LNCaP clone FGC (cell line): ENCODE results near the gene UQCC5.

ENCODE experiments used
- DNase-seq: peaks from one replicate; pipeline ENCODE4 v3.0.0-alpha.2; 2011; ENCODE audit warnings: low read depth
- H3K4me3 ChIP-seq: 2 replicates; pipeline ENCODE4 v1.5.1; 2011; ENCODE audit warnings: mild to moderate bottlenecking, low read depth, low read length, control low read depth
- TF ChIP-seq, protein P1 (sequence below): IDR thresholded peaks from 2 replicates; pipeline ENCODE4 v1.5.1; 2012; ENCODE audit warnings: mild to moderate bottlenecking; ENCODE audit not compliant: control insufficient read depth, insufficient read depth; ENCODE audit errors: extremely low read depth

Gene UQCC5

DNA sequence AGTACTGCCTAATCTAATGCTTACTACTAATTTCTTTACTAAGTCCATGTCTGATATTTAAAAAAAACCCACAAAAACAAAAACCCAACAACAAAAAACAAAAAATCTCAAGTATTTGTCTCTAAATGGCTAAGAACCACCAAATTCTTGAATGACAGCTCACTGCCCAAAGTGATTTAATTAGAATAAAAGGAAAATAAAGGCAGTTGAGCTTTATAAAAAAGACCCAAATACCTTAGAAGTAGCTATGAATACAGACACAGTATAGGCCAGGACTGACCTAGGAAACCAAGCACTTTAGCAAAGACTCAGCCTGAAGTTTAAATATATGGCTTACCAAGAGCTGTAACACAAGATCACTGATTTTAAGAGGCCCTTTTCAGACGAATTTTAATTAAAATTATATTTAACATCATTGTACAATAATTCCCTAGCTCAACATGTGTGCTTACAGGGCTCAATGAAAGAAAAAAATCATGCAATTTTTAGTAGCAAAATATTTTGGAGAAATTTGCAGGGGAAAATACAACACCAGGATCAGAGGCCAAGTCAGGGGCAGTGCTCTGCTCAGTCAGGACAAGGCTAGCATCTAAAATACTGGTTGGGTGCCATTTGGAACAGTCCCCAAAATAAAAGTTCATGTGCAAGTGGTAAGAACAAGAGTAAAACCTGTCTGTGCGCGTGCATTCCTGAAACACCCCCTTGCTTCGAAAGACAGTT lies 24.8 kb downstream of the UQCC5 start:
- no peak overlapping the region for H3K4me3 ChIP-seq
- TF ChIP-seq, protein P1, sequence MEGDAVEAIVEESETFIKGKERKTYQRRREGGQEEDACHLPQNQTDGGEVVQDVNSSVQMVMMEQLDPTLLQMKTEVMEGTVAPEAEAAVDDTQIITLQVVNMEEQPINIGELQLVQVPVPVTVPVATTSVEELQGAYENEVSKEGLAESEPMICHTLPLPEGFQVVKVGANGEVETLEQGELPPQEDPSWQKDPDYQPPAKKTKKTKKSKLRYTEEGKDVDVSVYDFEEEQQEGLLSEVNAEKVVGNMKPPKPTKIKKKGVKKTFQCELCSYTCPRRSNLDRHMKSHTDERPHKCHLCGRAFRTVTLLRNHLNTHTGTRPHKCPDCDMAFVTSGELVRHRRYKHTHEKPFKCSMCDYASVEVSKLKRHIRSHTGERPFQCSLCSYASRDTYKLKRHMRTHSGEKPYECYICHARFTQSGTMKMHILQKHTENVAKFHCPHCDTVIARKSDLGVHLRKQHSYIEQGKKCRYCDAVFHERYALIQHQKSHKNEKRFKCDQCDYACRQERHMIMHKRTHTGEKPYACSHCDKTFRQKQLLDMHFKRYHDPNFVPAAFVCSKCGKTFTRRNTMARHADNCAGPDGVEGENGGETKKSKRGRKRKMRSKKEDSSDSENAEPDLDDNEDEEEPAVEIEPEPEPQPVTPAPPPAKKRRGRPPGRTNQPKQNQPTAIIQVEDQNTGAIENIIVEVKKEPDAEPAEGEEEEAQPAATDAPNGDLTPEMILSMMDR, result no peak
- no peak for DNase-seq

DNA sequence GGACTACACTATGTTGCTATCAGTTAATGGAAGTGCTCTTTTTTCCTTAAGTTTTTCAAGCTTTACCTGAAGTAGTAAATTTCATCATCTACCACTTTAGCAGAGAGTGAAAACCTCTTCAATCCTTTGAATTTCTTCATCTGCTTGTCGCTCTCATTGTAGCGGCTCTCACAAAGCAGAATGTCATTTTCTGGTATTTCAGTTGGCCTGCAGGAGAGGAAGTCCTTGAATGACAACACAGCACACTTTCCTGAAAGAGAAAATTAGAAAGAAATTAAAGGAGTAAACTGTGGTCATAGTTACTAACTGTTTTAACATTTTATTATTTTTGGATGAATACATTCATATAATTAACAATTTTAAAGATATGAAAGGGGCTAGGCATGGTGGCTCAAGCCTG lies 27.6 kb downstream of the UQCC5 start:
- no peak overlapping the region for H3K4me3 ChIP-seq
- TF ChIP-seq, protein P1, result no peak
- no peak for DNase-seq

DNA sequence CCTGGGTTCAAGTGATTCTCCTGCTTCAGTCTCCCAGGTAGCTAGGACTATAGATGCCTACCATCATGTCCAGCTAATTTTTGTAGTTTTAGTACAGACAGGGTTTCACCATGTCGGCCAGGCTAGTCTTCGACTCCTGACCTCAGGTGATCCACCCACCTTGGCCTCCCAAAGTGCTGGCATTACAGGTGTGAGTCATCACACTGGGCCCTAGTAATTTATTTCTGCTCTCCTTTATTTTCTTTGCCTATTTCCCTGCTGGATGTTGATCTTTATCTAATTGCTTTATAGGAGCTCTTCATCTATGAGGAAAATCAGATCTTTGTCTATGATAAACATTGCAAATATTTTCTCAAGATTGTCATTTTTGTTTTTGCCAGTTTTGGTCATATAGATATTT lies 31.7 kb downstream of the UQCC5 start:
- H3K4me3 ChIP-seq, result no peak overlapping the region
- TF ChIP-seq, protein P1, result no peak
- no peak for DNase-seq

GRCh38 chr3:52570076-52570475 lies 33.7 kb downstream of the UQCC5 start:
- TF ChIP-seq, protein P1, result no peak
- H3K4me3 ChIP-seq, result no peak overlapping the region
- DNase-seq, result no peak

GRCh38 chr3:52572221-52572620 lies 35.8 kb downstream of the UQCC5 start:
- no peak for DNase-seq
- TF ChIP-seq, protein P1, result no peak
- no peak overlapping the region for H3K4me3 ChIP-seq

GRCh38 chr3:52574056-52574965 lies 37.9 kb downstream of the UQCC5 start:
- H3K4me3 ChIP-seq, result no peak overlapping the region
- TF ChIP-seq, protein P1, result no peak
- no peak for DNase-seq
